Central memory CD8-positive, alpha-beta T cell (primary cell): ENCODE results near the gene FRMD4A.
"Not testable (repeated sequence)": the region's sequence is repeated elsewhere in the genome, so short reads cannot be mapped to it uniquely, and the experiment has no call there.

ENCODE experiments used
- ATAC-seq: fragments of 150-1000 bp; cut with Tn5 transposase; replicated peaks from 2 replicates; pipeline ENCODE4 v1.10.0; 2022; ENCODE audit warnings: mild to moderate bottlenecking, moderate FRiP score, moderate number of reproducible peaks; ENCODE audit not compliant: poor library complexity, severe bottlenecking; ENCODE audit errors: extremely low read depth
- DNase-seq, 2 donors: peaks; one replicate each; pipeline ENCODE4 v3.0.0; 2021; ENCODE audit warnings: low spot score in 2 of 2
- H3K27ac Mint-ChIP-seq: one replicate; pipeline ENCODE4 v1.8.0; 2022; ENCODE audit warnings: low read depth, mild to moderate bottlenecking, moderate library complexity, mixed read lengths
- H3K27me3 Mint-ChIP-seq: one replicate; pipeline ENCODE4 v1.8.0; 2022; ENCODE audit warnings: mixed read lengths
- H3K36me3 Mint-ChIP-seq: one replicate; pipeline ENCODE4 v1.8.0; 2022; ENCODE audit warnings: mild to moderate bottlenecking, moderate library complexity, mixed read lengths; ENCODE audit not compliant: insufficient read depth
- H3K4me1 Mint-ChIP-seq: one replicate; pipeline ENCODE4 v1.8.0; 2022; ENCODE audit warnings: mixed read lengths
- H3K4me3 Mint-ChIP-seq: one replicate; pipeline ENCODE4 v1.8.0; 2022; ENCODE audit warnings: mild to moderate bottlenecking, moderate library complexity, mixed read lengths
- H3K9me3 Mint-ChIP-seq: one replicate; pipeline ENCODE4 v1.8.0; 2022; ENCODE audit warnings: mixed read lengths

The FRMD4A gene

DNA sequence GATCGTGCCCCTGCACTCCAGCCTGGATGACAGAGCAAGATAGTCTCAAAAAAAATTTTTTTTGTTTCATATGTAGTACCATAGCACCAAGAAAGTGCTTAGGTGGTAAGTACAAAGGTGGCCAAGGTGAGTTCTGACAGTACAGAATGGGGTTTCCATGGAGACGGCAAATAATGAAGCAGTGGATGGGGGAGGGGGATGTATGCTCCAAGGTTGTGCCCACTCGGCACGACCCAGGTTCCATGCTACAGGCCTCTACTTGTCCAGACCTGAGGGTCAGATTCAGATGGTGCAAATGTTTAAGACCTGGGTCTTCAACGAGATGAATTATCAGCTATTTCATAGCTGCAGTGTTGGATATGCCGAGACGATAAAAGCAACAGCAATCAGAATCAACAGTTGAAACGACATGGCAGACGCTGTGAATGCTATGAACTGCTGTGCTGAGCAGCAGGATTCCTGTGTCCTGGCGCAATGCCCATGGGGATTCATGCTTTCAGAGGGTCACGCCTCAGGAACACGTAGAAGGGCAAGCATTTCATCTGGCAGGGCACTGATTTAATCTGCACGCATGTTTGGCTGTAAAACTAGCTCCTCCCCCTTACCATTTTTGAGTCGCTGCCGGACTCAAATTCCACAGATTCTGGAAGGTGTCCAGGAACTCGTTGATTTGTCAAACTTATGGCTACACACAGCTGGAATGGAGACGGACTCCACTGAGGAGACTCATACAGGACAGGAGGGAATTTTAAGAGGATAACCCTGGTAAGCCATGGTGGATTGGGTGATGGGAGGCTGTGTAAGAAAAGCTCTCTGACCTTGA lies 256.5 kb downstream of the FRMD4A start:
- no peaks in the 10 kb centered on the region for H3K36me3 Mint-ChIP-seq
- DNase-seq (no peak), ATAC-seq (no peak)
- no peaks in the 10 kb centered on the region for H3K9me3 Mint-ChIP-seq
- no peak overlapping the region for H3K27ac Mint-ChIP-seq
- H3K27me3 Mint-ChIP-seq: peaks cover 61% of the 10 kb centered on the region
- no peak overlapping the region for H3K4me3 Mint-ChIP-seq
- H3K4me1 Mint-ChIP-seq: no peaks in the 10 kb centered on the region

DNA sequence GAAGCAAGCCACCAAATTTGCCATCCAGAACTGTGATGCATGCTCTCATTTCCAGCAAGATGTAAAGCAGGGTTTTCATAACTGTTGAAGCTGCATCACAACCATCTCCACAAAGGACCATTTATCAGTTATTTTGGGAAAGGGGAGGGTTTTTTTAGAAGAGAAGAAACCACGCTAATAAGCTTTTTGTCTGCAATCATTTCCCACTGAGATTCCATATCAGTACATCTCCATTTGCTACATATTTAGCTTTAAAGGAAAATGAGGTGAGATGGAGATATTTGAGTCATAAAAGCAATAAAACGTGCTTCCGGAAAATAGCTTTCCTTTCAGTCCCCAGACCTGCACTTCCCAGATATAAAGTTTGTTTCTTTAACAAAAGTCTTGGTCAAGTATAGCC lies 258.2 kb downstream of the FRMD4A start:
- H3K27me3 Mint-ChIP-seq: peaks cover 44% of the 10 kb centered on the region
- ATAC-seq (no peak), DNase-seq (no peak)
- H3K9me3 Mint-ChIP-seq: no peaks in the 10 kb centered on the region
- H3K27ac Mint-ChIP-seq: no peak overlapping the region
- H3K4me3 Mint-ChIP-seq: no peak overlapping the region
- H3K36me3 Mint-ChIP-seq: no peaks in the 10 kb centered on the region
- no peaks in the 10 kb centered on the region for H3K4me1 Mint-ChIP-seq

DNA sequence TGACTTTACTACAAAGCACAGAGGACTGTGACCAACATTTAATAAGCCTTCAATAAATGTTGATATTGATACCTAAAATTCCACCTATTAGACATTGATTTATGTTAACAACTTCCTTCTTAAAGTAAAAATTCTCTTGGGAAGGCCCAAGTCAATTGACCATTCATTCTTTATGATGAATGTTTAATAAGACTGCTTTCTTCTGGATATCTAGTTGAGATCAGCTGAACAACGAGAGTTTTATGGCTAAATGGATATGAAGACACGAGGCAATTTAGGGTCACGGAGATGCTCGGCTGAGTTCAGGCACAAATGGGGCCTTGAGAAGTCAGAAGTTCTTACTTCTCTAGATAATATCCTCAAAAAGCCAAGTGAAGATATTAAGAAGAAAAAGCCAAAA lies 258.8 kb downstream of the FRMD4A start:
- DNase-seq (no peak), ATAC-seq (no peak)
- H3K27ac Mint-ChIP-seq: no peak overlapping the region
- H3K27me3 Mint-ChIP-seq: peaks cover 41% of the 10 kb centered on the region
- H3K36me3 Mint-ChIP-seq: no peaks in the 10 kb centered on the region
- no peaks in the 10 kb centered on the region for H3K9me3 Mint-ChIP-seq
- no peaks in the 10 kb centered on the region for H3K4me1 Mint-ChIP-seq
- H3K4me3 Mint-ChIP-seq: no peak overlapping the region

DNA sequence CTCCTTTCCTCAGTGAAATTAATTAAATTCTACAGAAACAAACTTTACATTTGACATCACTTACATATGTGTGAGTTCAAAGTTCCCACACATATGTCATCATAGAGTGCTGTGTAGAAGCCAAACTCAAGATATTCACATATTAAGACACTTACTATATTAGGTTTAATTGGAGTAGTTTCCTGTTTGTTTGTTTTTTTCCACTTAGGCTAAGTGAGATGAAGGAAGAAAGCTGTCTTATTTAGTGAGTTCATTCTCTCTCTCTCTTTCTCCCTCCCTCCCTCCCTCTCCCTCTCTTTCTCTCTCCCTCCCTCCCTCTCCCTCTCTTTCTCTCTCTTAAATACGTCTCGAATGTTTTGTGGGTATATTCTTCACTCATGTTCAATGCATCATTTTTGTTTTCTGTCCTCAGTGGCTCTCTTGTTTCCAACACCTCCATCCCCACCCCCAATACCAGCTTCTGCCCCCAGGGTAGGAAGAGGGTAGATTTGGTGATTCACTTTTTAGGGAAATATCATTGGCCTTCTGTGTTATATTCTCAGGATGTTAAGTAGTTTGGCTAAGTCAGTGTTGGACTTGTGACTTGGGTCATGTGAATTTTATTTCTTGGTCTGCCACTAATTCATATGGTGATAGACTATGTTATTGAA lies 262.0 kb downstream of the FRMD4A start:
- Mint-ChIP-seq H3K4me3 (no peak overlapping the region), H3K4me1 (no peaks in the 10 kb centered on the region), H3K27ac (no peak overlapping the region), H3K36me3 (no peaks in the 10 kb centered on the region), H3K9me3 (peaks cover 6% of the 10 kb centered on the region), H3K27me3 (peaks cover 39% of the 10 kb centered on the region)
- no peak for DNase-seq
- no peak for ATAC-seq

DNA sequence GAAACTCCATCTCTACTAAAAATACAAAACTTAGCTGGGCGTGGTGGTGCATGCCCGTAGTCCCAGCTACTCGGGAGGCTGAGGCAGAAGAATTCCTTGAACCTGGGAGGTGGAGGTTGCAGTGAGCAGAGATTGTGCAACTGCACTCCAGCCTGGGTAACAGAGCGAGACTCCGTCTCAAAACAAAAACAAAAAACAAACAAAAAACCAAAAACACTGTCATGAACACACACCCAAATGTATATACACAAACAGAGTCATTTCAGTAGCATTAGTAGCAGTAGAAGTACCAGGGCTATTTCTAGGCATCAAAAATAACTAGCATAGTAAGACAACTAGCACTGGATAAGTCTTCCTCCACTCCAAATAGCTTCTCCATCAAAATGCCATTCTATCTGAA lies 263.1 kb downstream of the FRMD4A start:
- not testable (repeated sequence) for H3K4me3 Mint-ChIP-seq, H3K9me3 Mint-ChIP-seq, H3K27ac Mint-ChIP-seq, DNase-seq, H3K4me1 Mint-ChIP-seq, H3K36me3 Mint-ChIP-seq, ATAC-seq
- H3K27me3 Mint-ChIP-seq: peaks cover 35% of the 10 kb centered on the region

DNA sequence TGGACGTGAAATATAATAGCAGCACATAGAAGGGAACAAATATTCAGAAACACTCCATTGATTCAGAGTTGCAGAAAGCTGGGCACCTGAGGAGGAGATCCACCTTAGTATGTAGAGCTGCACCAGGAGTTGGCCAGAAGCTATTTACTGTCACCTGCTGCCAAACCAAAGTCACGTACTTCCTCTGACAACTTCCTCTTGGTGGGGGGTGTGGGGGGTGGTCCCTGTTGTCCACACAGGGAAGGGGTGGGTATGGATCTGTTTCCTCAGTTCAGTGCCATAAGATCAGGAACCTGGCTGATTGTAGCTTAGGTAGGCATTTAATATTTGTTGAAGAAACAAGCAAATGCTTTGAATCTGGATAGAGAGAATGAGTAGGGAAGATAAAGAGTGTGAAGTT lies 264.6 kb downstream of the FRMD4A start:
- peaks cover 32% of the 10 kb centered on the region for H3K27me3 Mint-ChIP-seq
- no peak overlapping the region for H3K27ac Mint-ChIP-seq
- no peak overlapping the region for H3K4me3 Mint-ChIP-seq
- DNase-seq: no peak
- H3K4me1 Mint-ChIP-seq: no peaks in the 10 kb centered on the region
- no peaks in the 10 kb centered on the region for H3K36me3 Mint-ChIP-seq
- H3K9me3 Mint-ChIP-seq: peaks cover 6% of the 10 kb centered on the region
- no peak for ATAC-seq

DNA sequence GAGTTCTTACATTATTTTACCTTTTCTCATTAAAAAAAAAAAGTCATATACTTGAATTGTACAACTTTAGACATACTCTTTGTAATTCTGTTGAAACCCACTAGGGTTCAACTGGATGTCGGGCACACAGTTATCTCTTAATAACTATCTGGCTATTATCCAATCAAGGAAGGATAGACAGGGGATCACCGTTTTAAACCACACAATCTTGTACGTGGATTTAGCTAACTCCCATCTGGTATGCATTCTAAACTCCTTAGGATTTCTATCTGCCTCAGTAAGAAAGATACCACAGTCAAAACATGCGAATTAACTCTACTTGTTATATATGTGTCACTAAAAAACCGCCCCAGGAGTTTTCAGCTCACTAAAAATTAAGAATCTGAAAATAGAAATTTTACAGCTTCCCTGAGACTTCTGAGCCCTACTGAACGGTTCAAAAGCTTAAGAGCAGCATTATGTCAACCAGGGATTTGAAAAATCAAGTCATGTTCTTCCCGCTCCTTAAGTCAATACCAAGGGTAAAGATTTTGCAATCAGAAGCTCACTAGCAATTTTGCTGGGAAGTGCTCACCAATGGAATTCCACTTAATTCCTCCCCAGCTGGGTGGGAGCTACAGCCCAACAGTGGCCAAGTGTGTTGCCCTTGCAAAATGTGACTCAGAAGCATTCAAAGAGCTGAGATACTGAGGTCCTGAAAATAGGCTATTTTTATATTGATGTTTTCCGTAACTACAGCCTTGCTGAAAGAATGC lies 267.0 kb downstream of the FRMD4A start:
- Mint-ChIP-seq H3K27me3 (peaks cover 31% of the 10 kb centered on the region), H3K4me1 (no peaks in the 10 kb centered on the region), H3K27ac (no peak overlapping the region), H3K36me3 (no peaks in the 10 kb centered on the region), H3K4me3 (no peak overlapping the region), H3K9me3 (peaks cover 6% of the 10 kb centered on the region)
- DNase-seq (no peak), ATAC-seq (no peak)

DNA sequence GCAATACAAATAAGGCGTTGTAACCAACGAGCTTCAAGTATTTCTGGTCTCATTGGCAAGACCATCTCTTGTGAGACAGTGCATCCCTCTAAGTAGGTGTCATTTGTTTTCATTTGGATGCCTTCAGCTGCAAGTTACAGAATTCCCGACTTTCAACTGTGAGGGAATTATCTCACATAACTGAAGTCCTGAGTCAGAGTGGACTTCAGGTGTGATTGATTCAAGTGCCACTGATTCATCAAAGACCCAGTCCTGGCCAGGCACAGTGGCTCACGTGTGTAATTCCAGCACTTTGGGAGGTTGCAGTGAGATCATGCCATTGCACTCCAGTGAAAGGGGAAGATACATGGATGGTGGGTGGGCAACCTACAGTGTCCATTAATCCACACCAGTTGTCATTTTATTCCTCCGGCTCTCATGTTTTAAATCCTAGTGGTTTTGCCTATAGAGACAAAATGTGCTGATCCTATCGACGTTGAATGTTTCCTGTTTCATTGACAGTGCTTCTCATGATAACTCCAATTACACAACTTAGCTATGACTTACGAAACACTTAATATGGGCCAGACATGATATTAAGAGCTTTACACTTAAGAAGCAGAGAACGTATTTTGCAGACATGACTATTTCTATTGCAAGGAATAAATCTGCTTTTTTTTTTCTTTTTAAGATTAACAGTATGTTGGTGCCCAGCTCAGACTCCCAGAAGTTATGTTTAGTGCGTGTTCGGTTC lies 268.0 kb downstream of the FRMD4A start:
- Mint-ChIP-seq H3K36me3 (no peaks in the 10 kb centered on the region), H3K4me3 (no peak overlapping the region), H3K9me3 (peaks cover 6% of the 10 kb centered on the region), H3K27me3 (peaks cover 31% of the 10 kb centered on the region), H3K27ac (no peak overlapping the region), H3K4me1 (no peaks in the 10 kb centered on the region)
- no peak for DNase-seq
- no peak for ATAC-seq

DNA sequence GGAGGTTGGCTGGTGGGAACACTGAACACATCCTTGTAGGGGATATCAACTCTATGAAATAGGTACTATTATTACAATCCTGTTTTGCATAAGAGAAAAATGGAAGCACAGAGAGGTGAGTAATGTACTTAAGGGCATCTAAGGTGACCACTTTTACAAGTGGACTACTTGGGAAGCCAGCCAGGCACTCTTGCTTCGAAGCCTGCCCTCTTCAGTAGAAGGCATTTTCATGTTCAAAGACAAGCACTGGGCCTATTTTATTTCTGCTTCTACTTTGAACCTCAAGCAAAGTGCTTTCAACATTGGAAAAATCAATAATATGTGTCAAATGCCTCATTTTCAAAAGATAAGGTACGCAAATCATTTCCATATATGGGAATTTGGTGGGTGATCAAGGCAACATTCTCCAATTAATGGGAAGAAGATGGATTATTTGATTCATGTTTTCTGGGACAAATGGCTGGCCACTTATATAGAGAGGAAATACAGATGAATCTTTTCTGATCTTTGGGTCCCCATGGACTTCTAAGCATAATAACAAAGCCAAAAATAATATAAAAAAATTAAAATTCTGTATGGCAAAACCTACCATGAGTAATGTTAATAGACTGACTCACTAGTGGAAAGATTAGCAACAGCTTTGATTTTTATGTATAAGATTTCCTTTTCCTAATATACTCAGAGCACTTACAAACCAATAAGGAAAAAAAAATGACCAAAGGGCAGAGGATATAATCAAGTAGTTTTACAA lies 270.2 kb downstream of the FRMD4A start:
- DNase-seq (no peak), ATAC-seq (no peak)
- H3K27ac Mint-ChIP-seq: no peak overlapping the region

DNA sequence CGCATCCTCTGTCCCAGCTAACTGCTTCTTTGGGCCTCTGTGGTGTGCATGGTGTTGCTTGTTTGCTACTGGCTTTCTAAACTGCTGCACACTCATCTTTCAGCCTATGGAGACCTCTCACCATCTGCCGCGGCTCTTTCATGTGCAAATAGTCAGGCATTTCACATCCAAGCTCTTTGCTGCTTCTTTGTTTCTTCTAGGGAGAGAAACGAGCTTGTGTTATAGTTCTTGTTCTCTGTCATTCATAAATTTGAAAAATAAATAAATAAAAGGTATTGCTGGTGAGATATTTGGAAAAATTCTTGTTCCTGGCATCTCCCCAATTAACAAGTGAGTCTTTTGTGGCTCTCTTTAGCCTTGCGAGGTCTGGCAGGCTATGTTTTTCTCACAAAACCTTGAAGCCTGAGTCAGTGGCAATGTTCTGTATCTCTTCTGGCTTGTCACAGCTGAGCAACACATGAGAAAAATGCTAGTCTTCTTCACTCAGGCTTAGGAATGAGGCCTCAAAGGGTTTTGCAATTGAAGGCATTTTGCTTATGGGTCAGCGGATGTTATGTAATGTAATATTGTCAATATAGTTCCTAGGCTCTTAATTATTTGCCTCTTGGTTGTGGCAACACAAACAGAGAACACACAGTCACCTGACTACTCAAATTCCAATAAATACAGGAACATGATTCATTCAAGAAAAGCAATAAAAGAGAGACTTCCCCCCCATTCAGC lies 274.0 kb downstream of the FRMD4A start:
- Mint-ChIP-seq H3K36me3 (no peaks in the 10 kb centered on the region), H3K4me3 (no peak overlapping the region)
- no peak for DNase-seq

More for the DNA sequence above, 270.2 kb downstream of the FRMD4A start:
- Mint-ChIP-seq H3K4me3 (no peak overlapping the region), H3K4me1 (no peaks in the 10 kb centered on the region), H3K27me3 (peaks cover 36% of the 10 kb centered on the region), H3K36me3 (no peaks in the 10 kb centered on the region), H3K9me3 (no peaks in the 10 kb centered on the region)

DNA sequence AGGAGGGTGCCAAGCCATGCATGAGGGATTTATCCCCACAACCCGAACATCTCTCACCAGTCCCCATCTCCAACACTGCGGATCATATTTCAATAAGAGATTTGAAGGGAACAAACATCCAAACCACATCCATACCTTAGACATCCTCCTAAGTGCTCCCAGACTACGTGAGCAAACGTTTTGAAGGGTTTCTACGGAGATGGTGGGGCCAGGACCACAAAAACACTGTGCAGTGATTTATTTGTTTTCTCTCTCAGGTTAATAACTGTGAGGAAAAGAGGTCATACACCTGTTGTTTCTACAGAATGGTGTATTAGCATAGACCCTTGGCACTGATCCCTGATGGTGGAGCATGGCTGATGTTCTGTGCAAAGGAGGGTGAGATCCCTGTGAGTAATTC lies 277.8 kb downstream of the FRMD4A start:
- H3K4me1 Mint-ChIP-seq: no peaks in the 10 kb centered on the region
- ATAC-seq (no peak), DNase-seq (no peak)
- no peaks in the 10 kb centered on the region for H3K36me3 Mint-ChIP-seq
- peaks cover 45% of the 10 kb centered on the region for H3K27me3 Mint-ChIP-seq
- peaks cover 8% of the 10 kb centered on the region for H3K9me3 Mint-ChIP-seq
- no peak overlapping the region for H3K4me3 Mint-ChIP-seq
- no peak overlapping the region for H3K27ac Mint-ChIP-seq

More for the DNA sequence above, 274.0 kb downstream of the FRMD4A start:
- Mint-ChIP-seq H3K4me1 (no peaks in the 10 kb centered on the region), H3K9me3 (peaks cover 6% of the 10 kb centered on the region), H3K27ac (no peak overlapping the region), H3K27me3 (peaks cover 30% of the 10 kb centered on the region)
- no peak for ATAC-seq
